GM18951 (cell line): ENCODE results near the gene AAK1.

Source experiments
- POLR2A ChIP-seq: IDR thresholded peaks from 4 replicates; pipeline ENCODE4 v1.6.1; 2011; ENCODE audit warnings: mild to moderate bottlenecking; ENCODE audit not compliant: insufficient read length, insufficient read depth; ENCODE audit errors: extremely low read depth
- in situ Hi-C: fragments of 300-500 bp; cut with MboI; formaldehyde crosslinking; loops from one replicate; pipeline ENCODE4 v1.12.0; 2022; ENCODE audit warnings: low sequenced_read_pairs, mixed read lengths, inconsistent platforms; ENCODE audit not compliant: unreplicated experiment

The AAK1 gene

GRCh38 chr2:69531186-69531585 is 112.4 kb downstream of the AAK1 start:
- no peak for TF ChIP-seq POLR2A
- in situ Hi-C loops: no loop called here

GRCh38 chr2:69529480-69529879 is 114.1 kb downstream of the AAK1 start:
- in situ Hi-C loops: no loop called here
- TF ChIP-seq POLR2A: no peak

GRCh38 chr2:69525261-69525660 is 118.3 kb downstream of the AAK1 start:
- no peak for TF ChIP-seq POLR2A
- in situ Hi-C loops: no loop called here

- in situ Hi-C loops: no loop called here
- no peak for TF ChIP-seq POLR2A
These were observed 118.7 kb downstream of the AAK1 start for GRCh38 chr2:69524799-69525198.

GRCh38 chr2:69521747-69522146 is 121.8 kb downstream of the AAK1 start:
- in situ Hi-C loops: no loop called here
- TF ChIP-seq POLR2A: no peak

- TF ChIP-seq POLR2A: no peak
- in situ Hi-C loops: no loop called here
These were observed 124.7 kb downstream of the AAK1 start for GRCh38 chr2:69518841-69519240.

- in situ Hi-C loops: no loop called here
These were observed 126.1 kb downstream of the AAK1 start for GRCh38 chr2:69517410-69517809.

GRCh38 chr2:69514819-69515218 is 128.7 kb downstream of the AAK1 start:
- TF ChIP-seq POLR2A: no peak
- in situ Hi-C loops: no loop called here

More at GRCh38 chr2:69517410-69517809, 126.1 kb downstream of the AAK1 start:
- no peak for TF ChIP-seq POLR2A

- TF ChIP-seq POLR2A: no peak
- in situ Hi-C loops: no loop called here
These were observed 129.1 kb downstream of the AAK1 start for GRCh38 chr2:69514406-69514805.

GRCh38 chr2:69512446-69512845 is 131.1 kb downstream of the AAK1 start:
- TF ChIP-seq POLR2A: no peak
- in situ Hi-C loops: no loop called here

GRCh38 chr2:69510204-69510603 is 133.3 kb downstream of the AAK1 start:
- in situ Hi-C loops: no loop called here
- TF ChIP-seq POLR2A: no peak

GRCh38 chr2:69509750-69510140 is 133.8 kb downstream of the AAK1 start:
- TF ChIP-seq POLR2A: no peak
- in situ Hi-C loops: no loop called here

- no peak for TF ChIP-seq POLR2A
- in situ Hi-C loops: no loop called here
These were observed 134.4 kb downstream of the AAK1 start for GRCh38 chr2:69509011-69509749.

GRCh38 chr2:69505710-69506109 is 137.8 kb downstream of the AAK1 start:
- no peak for TF ChIP-seq POLR2A
- in situ Hi-C loops: no loop called here
